ENCODE measurements around the gene CPNE8.

- TF ChIP-seq CTCF (IDR thresholded peaks at IDR 0.05): no peak
- no peak for TF ChIP-seq TCF7L2 (IDR thresholded peaks at IDR 0.05; ENCODE audit: low read depth, low read length)
- TF ChIP-seq SIN3A (IDR thresholded peaks at IDR 0.05; ENCODE audit: borderline replicate concordance, insufficient read depth, low read depth, low read length): no peak
Measured at GRCh38 chr12:38646146-38646545, 259.2 kb downstream of the CPNE8 start.

All from Panc1 (cell line).